Transverse colon (tissue), 4 donors: ENCODE data around the gene WFDC1.
A peak's percentile ranks its signal among the peaks of the same experiment; 100 is the strongest.

ENCODE experiments used
- CTCF ChIP-seq, 5 experiments: fragments of 200-600 bp in 3 of 5; fragments of 450-650 bp in 2 of 5; sonication (generic) in 3 of 5; IDR thresholded peaks; 1 replicate in 2 of 5; 2 replicates in 3 of 5; pipeline ENCODE4 v1.5.1; 2016 to 2017; ENCODE audit warnings: antibody characterized with exemption in 5 of 5, inconsistent platforms in 3 of 5, mild to moderate bottlenecking in 2 of 5, moderate library complexity in 1 of 5
- POLR2A ChIP-seq: fragments of 450-650 bp; IDR thresholded peaks from one replicate; pipeline ENCODE4 v1.6.1; 2016; ENCODE audit warnings: antibody characterized with exemption, mild to moderate bottlenecking, moderate library complexity
- POLR2AphosphoS5 ChIP-seq, 3 donors: sonication (generic); formaldehyde crosslinking; IDR thresholded peaks; one replicate each; pipeline ENCODE4 v1.6.1; 2016; ENCODE audit warnings: antibody characterized with exemption in 3 of 3

GRCh38 chr16:84341528-84342295, 47.0 kb downstream of the WFDC1 start:
- no peak for TF ChIP-seq CTCF (IDR thresholded peaks at IDR 0.05)
- peak; percentile 57 for TF ChIP-seq POLR2A
- peak; percentile 8 to 77 (median 50) for TF ChIP-seq POLR2AphosphoS5 (IDR thresholded peaks at IDR 0.05)
